H1 (cell line): Measurements from ENCODE around the gene EXOSC5. TPM values are rescaled to one million over a fixed set of nuclear protein-coding genes. Genes with fewer than 3 reads are reported as not detected.

ENCODE experiments used
- CTCF ChIA-PET: fragments of 300-600 bp; sonication (Branson Sonifier 250); formaldehyde crosslinking; loops from one replicate; lab custom pipeline; 2021; ENCODE audit not compliant: partially characterized antibody; lab: Charles Lee
- POLR2A ChIA-PET: fragments of 300-600 bp; sonication (Branson Sonifier 250); formaldehyde crosslinking; loops from one replicate; lab custom pipeline; 2021; ENCODE audit warnings: inconsistent platforms; ENCODE audit not compliant: partially characterized antibody; lab: Charles Lee
- DNase-seq, 2 experiments: peaks; one replicate each; pipeline versions ENCODE4 v3.0.0 to v3.0.0-alpha.2; 2010 to 2022; ENCODE audit warnings: low spot score in 2 of 2, low read depth in 1 of 2, mixed read lengths in 1 of 2
- FAIRE-seq: peaks from 2 replicates; lab custom pipeline; 2011; peaks lifted over from hg19 to GRCh38; lab: Jason Lieb, UNC
- H2AFZ ChIP-seq: 2 replicates; pipeline ENCODE4 v1.8.1; 2012; ENCODE audit warnings: low read length, inconsistent platforms
- H2AK5ac ChIP-seq: 2 replicates; pipeline ENCODE4 v1.6.1; 2013; ENCODE audit warnings: low read depth, low read length
- H2BK120ac ChIP-seq: replicated peaks from 2 replicates; pipeline ENCODE3; 2013; ENCODE audit warnings: low read depth, low read length, inconsistent platforms
- H2BK12ac ChIP-seq: 2 replicates; pipeline ENCODE4 v1.6.1; 2013; ENCODE audit warnings: low read depth, low read length
- H2BK15ac ChIP-seq: 2 replicates; pipeline ENCODE4 v1.6.1; 2013; ENCODE audit warnings: low read length
- H2BK20ac ChIP-seq: 2 replicates; pipeline ENCODE4 v1.6.1; 2013; ENCODE audit warnings: low read length
- H2BK5ac ChIP-seq: 2 replicates; pipeline ENCODE4 v1.6.1; 2013; ENCODE audit warnings: low read depth, low read length
- H3K14ac ChIP-seq: 2 replicates; pipeline ENCODE4 v1.6.1; 2013; ENCODE audit warnings: inconsistent platforms; ENCODE audit not compliant: insufficient read length
- H3K18ac ChIP-seq: 2 replicates; pipeline ENCODE4 v1.6.1; 2013; ENCODE audit warnings: low read length; ENCODE audit errors: extremely low read depth
- H3K23ac ChIP-seq: 2 replicates; pipeline ENCODE4 v1.6.1; 2013; ENCODE audit warnings: inconsistent platforms; ENCODE audit not compliant: insufficient read length
- H3K23me2 ChIP-seq: 2 replicates; pipeline ENCODE4 v1.6.1; 2013; ENCODE audit warnings: low read depth, low read length
- H3K27ac ChIP-seq: 2 replicates; pipeline ENCODE4 v1.6.1; 2011; ENCODE audit warnings: low read depth, low read length, inconsistent platforms
- H3K27me3 ChIP-seq, 4 experiments: replicated peaks in 1 of 4; 1 replicate in 1 of 4; 2 replicates in 3 of 4; pipeline versions ENCODE4 v1.6.1 to v1.8.1; 2011 to 2013; ENCODE audit warnings: low read length in 3 of 4, mild to moderate bottlenecking in 3 of 4, inconsistent platforms in 2 of 4, mixed read lengths in 2 of 4, moderate library complexity in 1 of 4; ENCODE audit not compliant: control insufficient read depth in 3 of 4, insufficient read depth in 3 of 4; ENCODE audit errors: extremely low read depth in 1 of 4
- H3K36me3 ChIP-seq, 4 experiments: 2 replicates each; pipeline versions ENCODE4 v1.6.1 to v1.8.1; 2011 to 2013; ENCODE audit warnings: mild to moderate bottlenecking in 4 of 4, low read length in 3 of 4, moderate library complexity in 2 of 4, control low read depth in 1 of 4, inconsistent platforms in 1 of 4; ENCODE audit not compliant: insufficient read depth in 4 of 4, control insufficient read depth in 2 of 4
- H3K4ac ChIP-seq: replicated peaks from 2 replicates; pipeline ENCODE3; 2013; ENCODE audit warnings: low read length, low read depth, mixed read lengths, inconsistent platforms; ENCODE audit not compliant: insufficient read length
- H3K4me1 ChIP-seq, 4 experiments: replicated peaks in 1 of 4; 1 replicate in 1 of 4; 2 replicates in 3 of 4; pipeline versions ENCODE4 v1.6.1 to v1.8.1; 2011 to 2013; ENCODE audit warnings: low read length in 3 of 4, inconsistent platforms in 2 of 4, mixed read lengths in 1 of 4; ENCODE audit not compliant: insufficient read depth in 4 of 4, control insufficient read depth in 3 of 4
- H3K4me2 ChIP-seq, 2 experiments: 2 replicates each; pipeline versions ENCODE4 v1.6.1 to v1.8.1; 2011 to 2013; ENCODE audit warnings: low read depth in 2 of 2, low read length in 2 of 2, control low read depth in 1 of 2, inconsistent platforms in 1 of 2, mild to moderate bottlenecking in 1 of 2; ENCODE audit not compliant: insufficient read depth in 1 of 2
- H3K4me3 ChIP-seq, 4 experiments: fragments of 200-600, 300-600 bp in 1 of 4; sonication (generic), shearing (Covaris generic), sonication (Bioruptor Twin) in 1 of 4; 2 replicates each; pipeline versions ENCODE4 v1.5.1 to v1.8.1; 2011 to 2016; ENCODE audit warnings: low read length in 4 of 4, low read depth in 3 of 4, control low read depth in 2 of 4, inconsistent platforms in 2 of 4, mild to moderate bottlenecking in 2 of 4, mixed read lengths in 1 of 4, moderate library complexity in 1 of 4; ENCODE audit not compliant: insufficient read depth in 2 of 4; ENCODE audit errors: extremely low read depth in 1 of 4
- H3K56ac ChIP-seq: replicated peaks from 2 replicates; pipeline ENCODE3; 2013; ENCODE audit warnings: low read depth, mild to moderate bottlenecking, mixed read lengths, low read length, inconsistent platforms; ENCODE audit not compliant: insufficient read length
- H3K79me1 ChIP-seq: 2 replicates; pipeline ENCODE4 v1.6.1; 2013; ENCODE audit warnings: low read depth, low read length, control low read depth
- H3K79me2 ChIP-seq, 2 experiments: 2 replicates each; pipeline versions ENCODE4 v1.6.1 to v1.8.1; 2012 to 2013; ENCODE audit warnings: low read length in 2 of 2, mild to moderate bottlenecking in 2 of 2, inconsistent platforms in 1 of 2; ENCODE audit not compliant: insufficient read depth in 2 of 2, control insufficient read depth in 1 of 2
- H3K9ac ChIP-seq, 4 experiments: replicated peaks in 1 of 4; 1 replicate in 1 of 4; 2 replicates in 3 of 4; pipeline versions ENCODE4 v1.6.1 to v1.8.1; 2011 to 2013; ENCODE audit warnings: low read depth in 3 of 4, low read length in 3 of 4, control low read depth in 2 of 4, mild to moderate bottlenecking in 2 of 4, moderate library complexity in 2 of 4, inconsistent platforms in 1 of 4; ENCODE audit errors: extremely low read depth in 1 of 4
- H3K9me3 ChIP-seq, 2 experiments: 2 replicates each; pipeline versions ENCODE4 v1.6.1 to v1.8.1; 2012 to 2013; ENCODE audit warnings: mild to moderate bottlenecking in 2 of 2, moderate library complexity in 2 of 2, control low read depth in 1 of 2, inconsistent platforms in 1 of 2, low read depth in 1 of 2, low read length in 1 of 2, mixed read lengths in 1 of 2; ENCODE audit not compliant: insufficient read depth in 2 of 2
- H4K20me1 ChIP-seq, 2 experiments: replicated peaks in 1 of 2; 2 replicates each; pipeline versions ENCODE3 to v1.8.1; 2011 to 2013; ENCODE audit warnings: inconsistent platforms in 2 of 2, low read length in 2 of 2, mild to moderate bottlenecking in 1 of 2; ENCODE audit not compliant: insufficient read depth in 2 of 2, control insufficient read depth in 1 of 2
- H4K5ac ChIP-seq: 2 replicates; pipeline ENCODE4 v1.6.1; 2013; ENCODE audit warnings: low read length, low read depth, mixed read lengths, inconsistent platforms; ENCODE audit not compliant: insufficient read length
- H4K8ac ChIP-seq: 2 replicates; pipeline ENCODE4 v1.8.0; 2013; ENCODE audit warnings: mild to moderate bottlenecking, moderate library complexity, low read length, inconsistent platforms; ENCODE audit not compliant: insufficient read depth; ENCODE audit errors: extremely low read depth
- H4K91ac ChIP-seq: replicated peaks from 2 replicates; pipeline ENCODE3; 2013; ENCODE audit warnings: low read length, mixed read lengths, inconsistent platforms; ENCODE audit not compliant: insufficient read length
- ATF2 ChIP-seq: IDR thresholded peaks from 2 replicates; pipeline ENCODE4 v1.6.1; 2012; ENCODE audit warnings: low read length, inconsistent platforms
- CEBPB ChIP-seq: IDR thresholded peaks from 2 replicates; pipeline ENCODE4 v1.6.1; 2012; ENCODE audit warnings: low read depth, low read length
- CTBP2 ChIP-seq: IDR thresholded peaks from 2 replicates; pipeline ENCODE4 v1.7.0; 2011; ENCODE audit warnings: borderline replicate concordance, mild to moderate bottlenecking, moderate library complexity, mixed read lengths, low read length; ENCODE audit not compliant: insufficient read depth, insufficient read length
- E2F6 ChIP-seq: IDR thresholded peaks from 2 replicates; pipeline ENCODE4 v1.6.1; 2012; ENCODE audit warnings: inconsistent platforms
- JUN ChIP-seq: IDR thresholded peaks from 2 replicates; pipeline ENCODE4 v1.6.1; 2011; ENCODE audit warnings: low read depth, mild to moderate bottlenecking, improper control_type of control experiment, low read length
- PHF8 ChIP-seq: fragments of 200-600 bp; sonication (generic); conservative IDR thresholded peaks from 2 replicates; pipeline ENCODE4 v1.7.1; 2012; ENCODE audit warnings: low read depth, mild to moderate bottlenecking, inconsistent platforms, low read length, moderate library complexity
- RNF2 ChIP-seq: fragments of 200-900, 300-1000 bp; sonication (generic); IDR thresholded peaks from 2 replicates; pipeline ENCODE4 v1.7.1; 2016; ENCODE audit warnings: borderline replicate concordance, low read depth, mild to moderate bottlenecking, antibody characterized with exemption, low read length; ENCODE audit not compliant: poor library complexity, severe bottlenecking; ENCODE audit errors: missing control alignments
- SIN3A ChIP-seq, 2 experiments: IDR thresholded peaks in 1 of 2; conservative IDR thresholded peaks in 1 of 2; 2 replicates each; pipeline ENCODE4 v1.6.1; 2011 to 2012; ENCODE audit warnings: low read length in 2 of 2, improper control_type of control experiment in 1 of 2, low read depth in 1 of 2, mild to moderate bottlenecking in 1 of 2
- SP1 ChIP-seq: IDR thresholded peaks from 2 replicates; pipeline ENCODE4 v1.6.1; 2011; ENCODE audit warnings: low read depth, low read length
- SUZ12 ChIP-seq: fragments of 200-600 bp; sonication (generic); IDR thresholded peaks from 2 replicates; pipeline ENCODE4 v1.6.1; 2012; ENCODE audit warnings: mild to moderate bottlenecking, inconsistent platforms, low read length, moderate library complexity, mixed read lengths
- WGBS, 2 experiments: shearing (Covaris generic) in 1 of 2; methylation state at CpG; one replicate each; pipeline versions ENCODE4 v1.1.6 to v1.1.7; 2013 to 2015; ENCODE audit warnings: low lambda C conversion rate in 2 of 2, mixed read lengths in 2 of 2, inconsistent platforms in 1 of 2, low coverage in 1 of 2, missing lambda C conversion rate in 1 of 2; ENCODE audit not compliant: insufficient replicate concordance in 2 of 2, insufficient coverage in 1 of 2, insufficient read length in 1 of 2; ENCODE audit errors: extremely low coverage in 1 of 2, missing lambda C conversion rate in 1 of 2; 5-methylcytosine and 5-hydroxymethylcytosine counted together
- polyA plus RNA-seq, 7 experiments: library from polyadenylated mRNA; depleted of rRNA in 3 of 7; stranded (reverse) in 5 of 7; unstranded in 2 of 7; fragments of >200 nt in 5 of 7; fragments of 200-250 nt in 2 of 7; gene quantifications; 1 replicate in 5 of 7; 2 replicates in 1 of 7; 4 replicates in 1 of 7; pipeline versions ENCODE4 v1.2.1 to v1.2.3, GENCODE V29; 2011 to 2013; ENCODE audit warnings: missing spikeins in 2 of 7, mixed read lengths in 2 of 7
- total RNA-seq: library from RNA; stranded (reverse); fragmentation: NEBNext Ultra II Directional; extraction: Animal tissue kit (Norgen Biotek cat#: 25700); gene quantifications from 2 replicates; pipeline ENCODE4 v1.2.1, GENCODE V29; 2021

EXOSC5 gene
- total and polyA plus RNA-seq, 2 of the 8 experiments (the other 6 are each of a cell fraction or from before 2014, with no cell fraction given): 56.2 to 92.8 TPM

GRCh38 chr19:41401483-41401882, 4.3 kb upstream of the EXOSC5 start:
- Histone ChIP-seq H2BK5ac (no peak overlapping the region), H4K20me1 (peaks cover 0 to 1% of the 10 kb centered on the region in 2 experiments), H3K56ac (no peak overlapping the region), H3K4ac (no peak overlapping the region), H3K27me3 (no peaks in the 10 kb centered on the region), H3K18ac (no peak overlapping the region), H2AFZ (no peak overlapping the region), H3K23me2 (peaks cover 4% of the 10 kb centered on the region), H2BK120ac (no peak overlapping the region), H2BK20ac (no peak overlapping the region), H4K91ac (no peak overlapping the region), H2AK5ac (no peak overlapping the region), H3K4me3 (no peak overlapping the region), H3K9ac (no peak overlapping the region), H2BK15ac (no peak overlapping the region), H3K4me1 (peaks cover 0 to 5% (median 0%) of the 10 kb centered on the region in 4 experiments; a peak in 5 of 7 replicates), H3K79me2 (peaks cover 0 to 20% of the 10 kb centered on the region in 2 experiments; a peak in 2 of 4 replicates), H3K23ac (no peak overlapping the region), H3K4me2 (no peak overlapping the region), H3K14ac (no peak overlapping the region), H3K9me3 (no peaks in the 10 kb centered on the region), H4K8ac (no peak overlapping the region), H3K79me1 (peaks cover 10% of the 10 kb centered on the region; the same call in 1 of the 2 replicates), H4K5ac (no peak overlapping the region), H3K27ac (no peak overlapping the region), H2BK12ac (no peak overlapping the region), H3K36me3 (no peaks in the 10 kb centered on the region; a peak in 1 of 8 replicates)
- POLR2A ChIA-PET: interaction anchor here (0.5 kb wide), 1 partner anchor 20 kb away, joined by 3 read pairs; no protein-coding TSS in a partner anchor
- 84% methylated on average over 4 of the region's 4 CpGs; no CpG with 5 or more reads in 1 of the 2 experiments for WGBS, 2 experiments
- CTCF ChIA-PET: interaction anchor here (2.3 kb wide), 1 partner anchor 23 kb away, joined by 5 read pairs; no protein-coding TSS in a partner anchor
- FAIRE-seq: no peak
- DNase-seq: no peak
- TF ChIP-seq SIN3A (conservative IDR thresholded peaks at IDR 0.05 in 1 of 2, IDR thresholded peaks at IDR 0.05 in 1 of 2; ENCODE audit: low read depth in 1 of 2, low read length in 2 of 2): no peak
- TF ChIP-seq CEBPB: no peak
- TF ChIP-seq SUZ12: no peak
- TF ChIP-seq JUN: no peak
- TF ChIP-seq SP1: no peak
- TF ChIP-seq E2F6: no peak
- TF ChIP-seq ATF2: no peak
- TF ChIP-seq RNF2: no peak
- no peak for TF ChIP-seq CTBP2
- TF ChIP-seq PHF8: no peak
